ENCODE data around the gene PPP1CB. TPM values are rescaled to one million over a fixed set of nuclear protein-coding genes. Genes with fewer than 3 reads are reported as not detected.

The PPP1CB gene
- total RNA-seq, 1 experiment from 2014 or later, result 190 TPM

GRCh38 chr2:28824207-28824606 lies 72.6 kb downstream of the PPP1CB start:
- POLR2A ChIA-PET, result interaction anchor here (0.7 kb wide), 1 partner anchor 177 kb away, joined by 4 read pairs; no protein-coding TSS in a partner anchor
- no peak overlapping the region for H3K27ac Mint-ChIP-seq (ENCODE audit: unreplicated experiment)
- Histone ChIP-seq H3K9me3 (no peaks in the 10 kb centered on the region), H3K36me3 (ENCODE audit: control insufficient read depth, insufficient read depth, low read length) (no peaks in the 10 kb centered on the region), H3K4me1 (no peaks in the 10 kb centered on the region), H3K27me3 (replicated peaks; ENCODE audit: control insufficient read depth, insufficient read depth, low read length) (no peaks in the 10 kb centered on the region), H3K4me3 (ENCODE audit: low read depth, low read length) (no peak overlapping the region)
- no peaks in the 10 kb centered on the region for H3K9me3 Mint-ChIP-seq (ENCODE audit: unreplicated experiment)
- no peaks in the 10 kb centered on the region for H3K27me3 Mint-ChIP-seq (ENCODE audit: insufficient read depth, unreplicated experiment)
- no peak overlapping the region for H3K4me3 Mint-ChIP-seq (ENCODE audit: unreplicated experiment)
- peaks cover 5% of the 10 kb centered on the region for H3K36me3 Mint-ChIP-seq (ENCODE audit: insufficient read depth, unreplicated experiment)
- no TSS peak for BruUV-seq (replicated peaks)
- H3K4me1 Mint-ChIP-seq (ENCODE audit: low read depth, unreplicated experiment), result no peaks in the 10 kb centered on the region
- CTCF ChIA-PET, result no interaction called here
- TF ChIP-seq CTCF (IDR thresholded peaks at IDR 0.05; ENCODE audit: insufficient read depth in 1 of 2, low read depth in 1 of 2, low read length in 1 of 2, severe bottlenecking in 1 of 2, unreplicated experiment in 1 of 2), result no peak
- intact Hi-C loops (cut with micrococcal nuclease; ENCODE audit: unreplicated experiment), result no loop called here
- no peak for DNase-seq

- Mint-ChIP-seq H3K4me1 (ENCODE audit: low read depth, unreplicated experiment) (no peaks in the 10 kb centered on the region), H3K4me3 (ENCODE audit: unreplicated experiment) (no peak overlapping the region), H3K36me3 (ENCODE audit: insufficient read depth, unreplicated experiment) (peaks cover 5% of the 10 kb centered on the region), H3K27ac (ENCODE audit: unreplicated experiment) (no peak overlapping the region), H3K9me3 (ENCODE audit: unreplicated experiment) (no peaks in the 10 kb centered on the region), H3K27me3 (ENCODE audit: insufficient read depth, unreplicated experiment) (no peaks in the 10 kb centered on the region)
- Histone ChIP-seq H3K4me1 (no peaks in the 10 kb centered on the region), H3K9me3 (no peaks in the 10 kb centered on the region), H3K36me3 (ENCODE audit: control insufficient read depth, insufficient read depth, low read length) (no peaks in the 10 kb centered on the region), H3K4me3 (ENCODE audit: low read depth, low read length) (no peak overlapping the region), H3K27me3 (replicated peaks; ENCODE audit: control insufficient read depth, insufficient read depth, low read length) (no peaks in the 10 kb centered on the region)
- no TSS peak for BruUV-seq (replicated peaks)
- ChIA-PET CTCF (no interaction called here), POLR2A (no interaction called here)
- no peak for DNase-seq
- intact Hi-C loops (cut with micrococcal nuclease; ENCODE audit: unreplicated experiment), result no loop called here
- no peak for TF ChIP-seq CTCF (IDR thresholded peaks at IDR 0.05; ENCODE audit: insufficient read depth in 1 of 2, low read depth in 1 of 2, low read length in 1 of 2, severe bottlenecking in 1 of 2, unreplicated experiment in 1 of 2)
Observed at GRCh38 chr2:28824870-28825269, 73.2 kb downstream of the PPP1CB start.

GRCh38 chr2:28828382-28828781 lies 76.8 kb downstream of the PPP1CB start:
- no peak for TF ChIP-seq CTCF (IDR thresholded peaks at IDR 0.05; ENCODE audit: insufficient read depth in 1 of 2, low read depth in 1 of 2, low read length in 1 of 2, severe bottlenecking in 1 of 2, unreplicated experiment in 1 of 2)
- intact Hi-C loops (cut with micrococcal nuclease; ENCODE audit: unreplicated experiment), result no loop called here
- no peaks in the 10 kb centered on the region for H3K9me3 Mint-ChIP-seq (ENCODE audit: unreplicated experiment)
- Histone ChIP-seq H3K4me1 (no peaks in the 10 kb centered on the region), H3K36me3 (ENCODE audit: control insufficient read depth, insufficient read depth, low read length) (no peaks in the 10 kb centered on the region), H3K9me3 (no peaks in the 10 kb centered on the region), H3K27me3 (replicated peaks; ENCODE audit: control insufficient read depth, insufficient read depth, low read length) (no peaks in the 10 kb centered on the region), H3K4me3 (ENCODE audit: low read depth, low read length) (no peak overlapping the region)
- H3K36me3 Mint-ChIP-seq (ENCODE audit: insufficient read depth, unreplicated experiment), result no peaks in the 10 kb centered on the region
- POLR2A ChIA-PET, result no interaction called here
- no peak overlapping the region for H3K4me3 Mint-ChIP-seq (ENCODE audit: unreplicated experiment)
- no peak overlapping the region for H3K27ac Mint-ChIP-seq (ENCODE audit: unreplicated experiment)
- H3K27me3 Mint-ChIP-seq (ENCODE audit: insufficient read depth, unreplicated experiment), result no peaks in the 10 kb centered on the region
- no TSS peak for BruUV-seq (replicated peaks)
- no peak for DNase-seq
- H3K4me1 Mint-ChIP-seq (ENCODE audit: low read depth, unreplicated experiment), result no peaks in the 10 kb centered on the region
- CTCF ChIA-PET, result no interaction called here

All from Caco-2 (cell line).